ACHN (cell line): ENCODE measurements around the gene BOD1L1.
A peak's percentile ranks its signal among the peaks of the same experiment; 100 is the strongest.
"Not testable (repeated sequence)": the region's sequence is repeated elsewhere in the genome, so short reads cannot be mapped to it uniquely, and the experiment has no call there.

Source experiments
- DNase-seq: peaks from one replicate; pipeline ENCODE4 v3.0.0-alpha.2; 2015
- in situ Hi-C: cut with HindIII; loops from 2 replicates; pipeline ENCODE4 v1.10.0; 2017; ENCODE audit warnings: low sequenced_read_pairs, low pct_ligation_motif_present, low pct_unique_long_range_greater_than_20kb

BOD1L1 gene

DNA sequence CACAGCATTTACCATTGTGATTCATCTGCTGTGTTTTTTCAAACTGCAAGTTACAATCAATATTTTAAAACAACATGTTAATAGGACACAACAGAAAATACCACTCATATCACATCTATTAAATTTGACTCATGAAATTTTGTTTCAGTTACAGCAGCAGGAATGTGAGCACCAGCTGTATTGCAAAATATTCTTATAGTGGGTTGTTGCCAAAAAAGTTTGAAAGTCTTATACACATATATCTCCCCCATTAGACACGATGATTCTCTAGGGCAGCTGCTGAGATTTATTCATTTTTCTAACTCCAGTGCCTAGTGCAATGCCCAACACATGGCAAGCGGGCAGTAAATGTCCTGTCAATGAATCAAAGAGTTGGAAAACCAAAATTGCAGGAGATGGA is 56.6 kb downstream of the BOD1L1 start:
- in situ Hi-C loops = no loop called here

DNA sequence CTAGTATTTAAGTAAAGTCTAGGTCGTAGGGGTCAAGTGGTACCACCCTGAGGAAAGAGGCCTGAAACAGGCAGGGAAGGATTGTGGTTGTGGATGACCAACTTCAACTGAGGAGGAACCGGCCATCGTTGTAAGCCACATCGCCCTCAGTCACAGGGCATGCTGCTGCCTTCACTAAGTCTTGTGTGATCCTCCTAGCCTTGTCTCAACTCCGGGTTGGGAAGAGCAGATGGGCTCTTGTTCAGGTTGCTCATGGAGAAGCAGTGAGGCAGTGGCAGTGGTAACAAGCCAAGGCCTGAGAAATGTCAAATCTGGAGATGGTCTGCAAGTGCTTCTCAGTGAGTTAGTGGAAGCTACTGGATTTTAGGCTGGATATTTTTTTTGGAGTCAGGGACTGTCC is 60.4 kb downstream of the BOD1L1 start:
- DNase-seq = no peak
- in situ Hi-C loops = no loop called here

More for the DNA sequence above, 56.6 kb downstream of the BOD1L1 start:
- no peak for DNase-seq

DNA sequence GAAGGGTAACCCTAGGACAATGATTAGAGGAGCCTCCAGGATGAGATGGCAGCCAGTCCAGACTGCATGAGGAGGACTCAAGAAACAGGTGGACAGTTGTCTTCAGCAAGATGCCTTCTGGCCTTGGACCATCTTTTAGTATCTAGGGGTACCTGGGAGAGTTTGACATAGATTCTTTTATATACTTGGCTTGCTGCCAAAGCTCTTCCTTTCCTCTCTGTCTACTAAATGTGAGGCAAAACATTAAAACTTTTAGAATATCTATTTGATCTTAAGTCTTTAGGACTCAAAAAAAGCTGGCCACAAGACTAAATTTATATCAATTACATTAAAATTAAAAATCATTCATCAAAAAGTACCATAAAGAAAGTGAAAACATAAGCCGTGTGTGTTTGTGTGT is 64.6 kb downstream of the BOD1L1 start:
- DNase-seq = no peak
- in situ Hi-C loops = no loop called here

DNA sequence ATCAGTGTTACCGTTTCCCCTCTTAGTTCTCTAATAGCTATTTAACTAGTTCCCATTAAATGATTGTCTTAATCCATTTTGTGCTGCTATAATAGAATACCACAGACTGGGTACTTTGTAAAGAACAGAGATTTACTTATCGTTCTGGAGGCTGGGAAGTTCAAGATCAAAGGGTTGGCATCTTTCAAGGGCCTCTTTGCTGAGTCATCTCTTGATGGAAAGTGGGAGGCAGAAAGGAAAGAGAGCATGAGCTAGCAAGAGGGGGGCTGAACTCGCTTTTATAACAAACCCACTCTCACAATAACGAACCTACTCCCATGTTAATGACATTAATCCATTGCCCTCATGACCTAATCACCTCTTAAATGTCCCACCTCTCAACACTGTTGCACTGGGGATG is 65.9 kb downstream of the BOD1L1 start:
- in situ Hi-C loops = no loop called here
- DNase-seq = no peak

DNA sequence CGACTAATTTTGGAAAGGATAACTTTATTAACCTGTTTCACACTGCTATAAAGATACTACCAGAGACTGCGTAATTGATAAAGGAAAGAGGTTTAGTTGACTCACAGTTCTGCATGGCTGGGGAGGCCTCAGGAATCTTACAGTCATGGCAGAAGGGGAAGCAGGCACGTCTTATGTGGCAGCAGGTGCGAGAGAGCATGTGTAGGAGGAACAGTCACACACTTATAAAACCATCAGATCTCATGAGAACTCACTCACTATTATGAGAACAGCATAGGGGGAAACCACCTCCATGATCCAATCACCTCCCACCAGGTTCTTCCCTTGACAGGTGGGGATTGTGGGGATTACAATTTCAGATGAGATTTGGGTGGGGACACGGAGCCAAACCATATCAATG is 67.4 kb downstream of the BOD1L1 start:
- DNase-seq, in situ Hi-C loops: not testable (repeated sequence)

DNA sequence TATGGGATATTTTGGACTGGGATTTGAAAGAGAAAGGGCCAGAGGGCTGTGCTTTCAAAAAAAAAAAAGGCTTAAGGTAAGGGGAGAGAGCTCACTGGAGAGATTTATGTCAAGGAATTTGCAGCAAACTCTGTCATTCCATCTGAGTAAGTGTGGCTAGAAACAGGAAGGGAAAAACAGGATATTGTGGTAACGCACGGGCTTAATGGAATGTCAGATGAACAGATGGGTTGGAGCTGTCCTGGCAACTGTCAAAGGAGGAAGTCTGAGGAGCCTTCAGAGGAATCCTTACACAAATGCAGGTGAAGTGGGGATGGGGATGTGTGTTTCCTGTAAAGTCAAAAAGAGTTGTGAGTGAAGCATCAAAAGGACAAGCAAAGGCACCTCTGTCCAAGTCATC is 68.1 kb downstream of the BOD1L1 start:
- peak; percentile 76 for DNase-seq
- in situ Hi-C loops = no loop called here

DNA sequence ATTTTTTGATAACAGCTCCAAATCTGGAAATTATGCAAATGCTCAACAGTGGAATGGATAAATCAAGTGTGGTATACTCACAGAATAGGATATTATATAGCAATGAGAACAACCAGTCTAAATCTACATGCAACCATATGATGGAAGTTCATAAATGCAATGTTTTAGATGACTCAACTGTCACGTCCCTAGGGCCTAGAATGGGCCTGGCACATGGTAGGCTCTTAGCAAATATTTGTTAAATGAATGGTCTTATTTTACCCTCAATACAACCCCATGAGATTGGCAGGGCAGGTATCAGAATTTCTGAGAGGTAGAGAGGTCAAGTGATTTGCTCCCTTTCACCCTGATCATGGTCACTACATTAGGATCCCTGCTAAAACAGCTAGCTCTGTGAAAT is 68.6 kb downstream of the BOD1L1 start:
- in situ Hi-C loops = no loop called here

DNA sequence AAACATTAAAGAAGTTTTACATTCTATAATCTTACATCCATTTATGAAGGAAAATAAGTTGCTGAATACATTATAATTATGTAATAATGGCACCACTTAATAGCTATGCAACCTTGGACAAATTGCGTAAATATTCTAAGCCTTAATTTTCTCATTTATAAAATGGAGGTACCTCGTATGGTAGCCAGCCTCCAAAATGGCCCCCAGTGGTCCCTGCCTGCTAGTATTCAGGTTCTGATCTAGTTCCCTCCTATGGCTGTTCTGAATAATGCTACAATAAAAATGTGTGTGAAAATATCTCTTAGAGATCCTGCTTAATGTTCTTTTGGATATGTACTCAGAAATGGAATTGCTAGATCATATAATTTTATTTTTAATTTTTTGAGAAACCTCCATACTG is 72.2 kb downstream of the BOD1L1 start:
- no peak for DNase-seq
- in situ Hi-C loops = no loop called here

More for the DNA sequence above, 68.6 kb downstream of the BOD1L1 start:
- no peak for DNase-seq

DNA sequence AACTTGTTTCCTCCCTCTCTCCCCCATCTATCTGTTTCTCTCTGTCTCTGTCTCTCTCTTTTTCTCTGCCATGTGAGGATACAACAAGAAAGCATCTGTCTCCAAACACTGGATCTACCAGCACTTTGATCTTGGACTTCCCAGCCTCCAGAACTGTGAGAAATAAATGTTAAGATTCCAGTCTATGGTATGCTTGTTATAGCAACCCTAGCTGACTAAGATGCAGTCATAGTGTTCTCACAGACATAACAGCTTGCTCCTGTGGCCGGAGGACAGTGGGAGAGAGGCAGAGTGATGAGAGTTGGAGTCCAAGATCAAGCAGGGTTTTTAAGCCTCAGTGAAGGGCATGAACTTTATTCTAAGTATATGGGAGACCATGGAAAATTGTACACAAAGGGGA is 74.4 kb downstream of the BOD1L1 start:
- no peak for DNase-seq
- in situ Hi-C loops = no loop called here

DNA sequence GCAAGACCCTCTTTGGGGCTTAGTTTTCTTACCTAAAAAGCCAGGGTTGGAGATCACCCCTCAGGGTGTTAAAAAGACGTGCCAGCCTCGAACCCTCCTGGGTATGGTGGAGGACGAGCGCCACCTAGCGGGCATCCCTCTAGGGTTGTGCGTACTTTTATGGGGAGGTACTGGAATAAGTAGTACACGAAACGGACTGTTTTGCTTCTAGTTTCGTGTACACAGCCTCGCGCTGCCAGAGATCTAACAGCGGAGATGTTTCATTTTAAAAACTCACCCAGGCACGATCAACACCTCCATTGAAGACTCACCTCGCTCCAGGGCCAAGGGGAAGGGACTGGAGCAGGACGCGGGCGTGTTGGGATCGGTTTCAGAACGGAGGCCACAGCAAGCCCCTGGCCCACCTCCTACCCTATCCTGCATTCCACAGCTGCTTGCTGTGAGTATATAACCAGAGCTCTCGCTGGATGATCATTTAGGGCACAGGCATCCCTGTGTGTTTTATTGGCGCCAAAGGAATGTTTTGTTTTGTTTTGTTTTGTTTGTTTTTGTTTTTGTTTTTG is 78.5 kb downstream of the BOD1L1 start:
- DNase-seq = peak; percentile 78
- in situ Hi-C loops = no loop called here

DNA sequence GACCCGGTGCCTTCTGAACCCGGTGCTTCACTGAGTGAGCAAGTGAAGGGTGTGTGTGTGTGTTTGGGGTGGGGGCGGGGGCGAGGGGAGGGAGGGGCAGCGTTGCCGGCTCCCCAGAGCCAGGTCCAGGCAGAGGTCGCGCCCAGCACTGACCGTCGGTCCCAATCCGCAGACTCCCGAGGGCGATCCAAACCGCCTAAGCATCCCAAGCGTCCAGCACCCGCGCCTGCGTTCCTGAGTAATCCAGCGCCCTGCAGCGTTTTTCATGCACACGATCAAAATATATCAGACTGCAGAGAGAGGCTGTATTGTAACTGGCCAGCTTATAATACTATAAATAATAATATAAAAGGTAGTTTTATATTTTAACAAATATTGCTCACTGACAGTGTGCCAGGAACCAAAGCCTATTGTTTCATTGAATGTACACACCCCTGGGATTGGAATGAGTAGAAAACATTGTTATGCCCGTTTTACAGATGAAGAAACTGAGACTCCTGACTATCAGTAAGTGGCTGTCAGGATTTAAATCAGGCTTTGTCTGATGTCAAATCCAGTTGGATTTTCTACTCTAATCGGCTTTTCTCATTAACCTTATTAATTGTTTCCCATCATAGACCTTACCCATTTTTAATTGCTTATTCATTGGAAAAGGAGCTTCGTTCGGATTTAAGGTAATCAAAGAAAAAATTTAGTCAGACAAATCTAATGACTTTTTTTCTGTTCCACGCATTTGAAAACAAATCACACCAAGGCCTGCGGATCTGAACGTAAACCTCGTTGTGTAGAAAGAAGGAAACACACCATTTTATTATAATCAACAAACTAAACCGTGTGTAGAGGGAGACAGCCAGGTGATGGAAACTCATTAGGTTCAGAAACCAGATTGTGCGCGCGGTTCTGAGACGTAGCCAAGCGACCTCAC is 79.2 kb downstream of the BOD1L1 start:
- DNase-seq = peak; percentile 39
- in situ Hi-C loops = no loop called here

DNA sequence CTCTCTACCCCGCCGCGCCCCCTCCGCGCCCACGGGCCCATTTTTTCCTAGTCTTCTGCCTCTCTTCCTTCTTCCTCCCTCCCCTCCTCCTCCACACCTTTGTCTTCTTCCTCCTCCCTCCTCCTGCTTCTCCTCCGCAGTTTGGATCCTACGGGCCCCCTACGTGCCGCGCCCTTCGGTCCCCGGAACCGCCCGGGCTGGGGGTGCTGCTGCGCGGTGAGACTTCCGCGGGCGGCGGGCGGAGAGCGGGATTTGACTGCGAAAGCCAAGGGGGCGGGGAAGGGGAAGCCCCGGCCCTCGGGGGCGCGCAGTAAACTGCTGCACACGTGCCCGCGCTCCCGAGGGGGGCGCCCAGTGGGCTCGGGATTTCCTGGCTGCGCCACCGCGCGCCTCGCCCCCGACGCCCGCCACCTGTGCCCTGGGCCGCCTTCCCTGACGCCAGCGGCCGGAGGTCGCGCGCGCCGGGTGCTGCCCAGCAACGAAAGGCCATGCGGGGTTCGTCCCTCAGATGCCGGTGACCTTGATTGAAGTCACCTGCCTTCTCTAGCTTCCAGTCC is 80.0 kb downstream of the BOD1L1 start:
- peak; percentile 43 for DNase-seq
- in situ Hi-C loops = no loop called here

DNA sequence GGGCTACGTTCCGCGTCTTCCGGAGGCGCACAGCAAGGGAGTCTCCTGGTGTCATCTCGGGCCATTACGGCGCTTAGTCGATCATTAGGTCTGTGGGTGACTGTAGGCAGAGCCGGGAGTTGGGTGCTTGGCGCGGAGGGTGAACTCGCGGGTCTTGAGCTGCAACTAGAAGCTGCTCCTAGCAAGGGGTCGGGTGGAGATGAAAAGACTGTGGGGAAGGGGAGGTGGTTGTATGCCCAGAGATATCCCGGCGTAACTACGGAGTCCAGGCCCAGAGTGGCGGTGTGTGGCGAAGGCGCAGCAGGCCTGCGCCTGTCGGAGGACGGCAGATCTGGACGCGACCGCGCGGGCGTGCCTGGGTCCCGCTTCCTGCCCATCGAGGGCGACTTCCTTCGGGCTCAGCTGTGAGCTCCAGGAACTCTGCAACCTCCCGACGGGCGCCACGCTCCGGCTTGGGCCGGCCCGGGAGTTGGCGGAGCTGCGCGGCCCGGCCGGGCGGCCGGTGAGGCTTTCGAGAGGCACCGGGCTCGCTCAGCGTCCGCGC is 80.5 kb downstream of the BOD1L1 start:
- in situ Hi-C loops = no loop called here

DNA sequence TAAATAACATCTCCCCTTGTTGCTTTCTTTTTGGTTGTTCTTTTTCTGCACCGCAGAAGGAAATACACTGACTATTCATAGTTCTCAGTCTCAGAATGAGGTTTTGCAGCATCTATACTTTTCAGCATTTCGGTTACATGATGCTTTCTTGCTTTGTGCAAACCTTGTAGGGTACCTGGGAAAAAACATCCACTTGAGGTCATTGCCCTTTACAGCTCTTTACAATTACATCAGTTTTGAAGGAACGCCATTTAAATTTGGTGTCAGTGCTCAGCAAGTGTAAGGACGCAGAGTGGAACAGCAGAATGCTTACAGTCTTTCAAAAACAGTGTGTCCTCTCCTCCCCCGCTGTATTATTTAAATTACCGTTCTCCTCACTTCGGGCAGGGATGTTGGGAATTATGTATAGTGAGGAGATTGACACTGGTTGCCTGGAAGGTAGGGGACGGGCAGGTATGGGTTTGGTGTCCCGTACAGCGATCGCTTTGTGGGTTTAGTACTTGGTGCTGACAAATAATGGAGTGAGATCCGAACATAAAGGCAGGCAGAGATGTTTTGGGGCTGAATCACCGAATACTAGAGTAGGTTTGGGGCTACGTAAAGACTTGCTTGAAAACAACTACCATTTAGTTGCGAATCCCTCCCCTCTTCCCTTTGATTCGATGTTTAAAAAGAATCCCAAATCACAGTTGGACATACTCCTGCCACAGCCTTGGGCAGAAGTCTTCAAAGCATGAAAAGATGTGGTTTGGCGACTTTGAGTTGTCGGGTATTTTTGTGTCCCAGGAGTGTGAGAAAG is 81.2 kb downstream of the BOD1L1 start:
- in situ Hi-C loops = no loop called here
- DNase-seq = no peak

More for the DNA sequence above, 80.5 kb downstream of the BOD1L1 start:
- DNase-seq = no peak

DNA sequence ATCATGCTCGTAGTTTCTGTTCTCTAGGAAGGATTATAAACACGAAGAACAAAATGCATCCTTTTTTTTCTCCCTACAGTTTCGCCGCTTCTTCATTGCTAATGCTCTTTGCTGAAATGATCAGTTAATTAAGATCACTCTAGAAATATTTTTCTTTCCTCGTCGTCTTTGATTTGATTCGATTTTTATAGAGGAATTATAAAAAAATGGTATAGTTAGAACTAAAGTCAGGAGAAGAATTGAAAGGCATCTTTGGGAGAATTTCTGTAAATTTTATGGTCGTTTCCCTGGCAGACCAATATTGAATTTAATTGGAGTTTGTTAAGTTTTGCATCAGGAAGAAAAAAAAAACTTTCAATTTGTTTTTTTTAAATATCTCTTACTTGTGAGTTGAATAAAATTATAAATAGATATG is 82.1 kb downstream of the BOD1L1 start:
- in situ Hi-C loops = no loop called here
- DNase-seq = no peak

DNA sequence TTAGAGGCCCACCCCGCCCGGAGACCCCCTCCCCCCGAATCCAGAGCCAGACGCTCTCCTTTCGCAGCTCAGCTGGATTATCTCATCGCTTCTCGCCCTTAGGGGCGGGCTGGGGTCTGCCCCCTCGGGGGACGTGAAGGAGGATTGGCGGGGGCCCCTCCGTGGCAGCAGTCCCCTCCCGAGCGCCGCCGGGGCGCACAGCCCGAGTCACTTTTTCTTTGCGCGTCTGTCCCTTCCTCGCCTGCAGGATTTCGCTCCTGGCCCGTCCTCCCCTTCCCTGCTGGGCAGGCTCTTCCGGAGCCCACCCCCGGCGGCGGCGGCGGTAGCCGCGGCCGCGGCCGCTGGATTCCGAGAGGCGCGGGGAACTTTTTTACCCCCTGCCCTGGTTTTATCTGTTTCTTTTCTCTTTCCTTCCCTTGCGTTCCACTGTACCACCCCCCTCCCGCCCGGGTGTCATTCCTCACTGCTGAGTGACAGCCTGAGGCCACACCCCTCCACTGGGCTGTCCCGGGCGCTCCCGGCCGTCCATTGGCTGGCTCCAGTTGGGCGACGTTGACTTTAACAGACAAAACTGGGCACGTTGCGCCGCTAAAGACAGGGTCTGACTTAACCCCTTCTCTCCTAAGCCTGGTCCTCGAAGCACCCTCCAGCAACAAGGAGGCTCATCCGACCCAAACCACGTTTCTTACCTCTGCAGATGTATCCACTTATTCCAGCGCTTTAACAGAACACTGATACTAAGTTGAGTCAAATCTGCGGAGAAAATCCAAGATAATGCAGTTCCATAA is 82.7 kb downstream of the BOD1L1 start:
- peak; percentile 79 for DNase-seq
- in situ Hi-C loops = no loop called here

DNA sequence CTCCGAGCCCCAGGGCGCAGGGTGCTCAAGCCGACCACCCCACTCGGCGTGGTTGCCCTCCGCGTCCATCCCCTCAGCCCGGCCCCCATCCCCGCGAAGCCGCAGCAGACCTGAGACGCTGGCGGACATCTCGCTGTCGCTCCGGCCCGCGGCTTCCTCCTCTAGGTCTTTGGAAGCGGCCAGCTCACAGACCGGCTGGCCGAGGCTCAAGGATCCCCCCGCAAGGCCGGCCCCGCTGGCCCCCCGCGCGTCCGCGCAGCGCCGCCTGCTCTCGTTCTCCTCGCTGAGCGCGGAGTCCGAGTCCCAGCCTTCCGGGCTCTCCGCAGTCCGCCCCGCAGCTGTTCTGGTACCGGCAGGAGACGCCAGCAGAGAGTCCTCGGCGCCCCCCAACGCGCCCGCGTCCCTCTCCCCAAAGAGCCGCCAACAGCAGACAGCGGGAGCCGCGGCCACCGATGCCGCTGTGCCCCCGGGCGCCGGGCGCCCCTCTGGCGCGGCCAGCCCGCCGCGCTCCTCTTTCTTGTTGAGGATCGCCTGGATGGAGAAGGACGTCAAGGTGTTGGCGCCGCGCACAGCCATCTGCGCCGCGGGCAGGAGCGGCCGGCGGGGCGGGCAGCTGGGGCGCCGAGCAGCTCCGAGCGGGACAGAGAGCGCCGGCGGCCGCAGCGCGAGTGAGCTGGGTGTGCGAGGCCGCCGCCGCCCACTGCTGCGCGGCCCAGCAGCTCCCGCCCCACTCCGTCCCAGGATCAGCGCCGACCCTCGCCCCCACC is 83.5 kb downstream of the BOD1L1 start, which contains the start of gene NKX3-2:
TSS of gene NKX3-2 (minus strand) at position 670 of the 767 bp plus-strand sequence. CDS start at position 576, 94 bp downstream.
- in situ Hi-C loops = no loop called here
- peak; percentile 36 for DNase-seq
